MCF 10A (cell line): ENCODE measurements around the gene MYO16. TPM values are rescaled to one million over a fixed set of nuclear protein-coding genes. Genes with fewer than 3 reads are reported as not detected.

Source experiments
- BruUV-seq: library from RNA; stranded (reverse); fragments of 400-500 nt; replicated peaks from 2 replicates; lab custom pipeline; 2021; lab: Mats Ljungman, UMichigan
- CTCF ChIA-PET: fragments of 300-600 bp; sonication (Branson Sonifier 250); formaldehyde crosslinking; extraction: SDS; loops from one replicate; lab custom pipeline; 2021; ENCODE audit warnings: antibody characterized with exemption, inconsistent platforms; lab: Yijun Ruan, JAX
- POLR2A ChIA-PET: fragments of 300-600, 350-650 bp; sonication (Branson Sonifier 250); formaldehyde crosslinking; extraction: SDS; loops from one replicate; lab custom pipeline; 2020; ENCODE audit warnings: antibody characterized with exemption, inconsistent platforms; lab: Yijun Ruan, JAX
- DNase-seq: peaks from one replicate; pipeline ENCODE4 v3.0.0-alpha.2; 2018; ENCODE audit not compliant: unreplicated experiment
- H3K27ac Mint-ChIP-seq: one replicate; pipeline ENCODE4 v1.8.0; 2022; ENCODE audit warnings: mild to moderate bottlenecking, low read depth, mixed read lengths; ENCODE audit not compliant: unreplicated experiment
- H3K27me3 Mint-ChIP-seq: one replicate; pipeline ENCODE4 v1.8.0; 2022; ENCODE audit warnings: mixed read lengths; ENCODE audit not compliant: insufficient read depth, unreplicated experiment
- H3K36me3 Mint-ChIP-seq: one replicate; pipeline ENCODE4 v1.8.0; 2022; ENCODE audit warnings: mild to moderate bottlenecking, moderate library complexity, mixed read lengths; ENCODE audit not compliant: insufficient read depth, unreplicated experiment
- H3K4me1 Mint-ChIP-seq: one replicate; pipeline ENCODE4 v1.8.0; 2022; ENCODE audit warnings: mixed read lengths; ENCODE audit not compliant: insufficient read depth, unreplicated experiment
- H3K4me3 Mint-ChIP-seq: one replicate; pipeline ENCODE4 v1.8.0; 2022; ENCODE audit warnings: mild to moderate bottlenecking, moderate library complexity, mixed read lengths; ENCODE audit not compliant: unreplicated experiment
- H3K9me3 Mint-ChIP-seq: one replicate; pipeline ENCODE4 v1.8.0; 2022; ENCODE audit warnings: mixed read lengths; ENCODE audit not compliant: unreplicated experiment
- CTCF ChIP-seq: fragments of 200-600 bp; IDR thresholded peaks from one replicate; pipeline ENCODE4 v1.8.0; 2022; ENCODE audit warnings: antibody characterized with exemption, mild to moderate bottlenecking; ENCODE audit not compliant: unreplicated experiment
- intact Hi-C: fragments of 100-400 bp; cut with micrococcal nuclease; formaldehyde crosslinking; loops from 2 replicates; pipeline ENCODE4 v1.14.1; 2022
- total RNA-seq: library from RNA; stranded (reverse); gene quantifications from 2 replicates; pipeline ENCODE4 v1.2.3, GENCODE V29; 2022

Gene MYO16
- total RNA-seq, 1 experiment from 2014 or later: not detected

GRCh38 chr13:108747843-108748242 is 118.4 kb downstream of the MYO16 start:
- BruUV-seq: no TSS peak
- ChIA-PET CTCF (no interaction called here), POLR2A (interaction anchor here (0.7 kb wide), 1 partner anchor 357 kb away, joined by 3 read pairs; no protein-coding TSS in a partner anchor)
- Mint-ChIP-seq H3K4me3 (no peak overlapping the region), H3K36me3 (no peaks in the 10 kb centered on the region), H3K27me3 (peaks cover 77% of the 10 kb centered on the region), H3K4me1 (no peaks in the 10 kb centered on the region), H3K27ac (no peak overlapping the region), H3K9me3 (no peaks in the 10 kb centered on the region)
- TF ChIP-seq CTCF: no peak
- no peak for DNase-seq
- intact Hi-C loops: no loop called here

- ChIA-PET CTCF (interaction anchor here (0.6 kb wide), 2 partner anchors 13 to 22 kb away, joined by 3 to 4 read pairs; no protein-coding TSS in a partner anchor), POLR2A (interaction anchor here (0.7 kb wide), 1 partner anchor 207 kb away, joined by 3 read pairs; no protein-coding TSS in a partner anchor)
- intact Hi-C loops: no loop called here
- Mint-ChIP-seq H3K27ac (no peak overlapping the region), H3K9me3 (no peaks in the 10 kb centered on the region), H3K4me3 (no peak overlapping the region), H3K4me1 (no peaks in the 10 kb centered on the region), H3K27me3 (peaks cover 58% of the 10 kb centered on the region), H3K36me3 (no peaks in the 10 kb centered on the region)
- no TSS peak for BruUV-seq
- no peak for DNase-seq
- no peak for TF ChIP-seq CTCF
These were observed 122.9 kb downstream of the MYO16 start for GRCh38 chr13:108752276-108752675.

GRCh38 chr13:108755083-108755482 is 125.7 kb downstream of the MYO16 start:
- POLR2A ChIA-PET: no interaction called here
- TF ChIP-seq CTCF: no peak
- intact Hi-C loops: no loop called here
- Mint-ChIP-seq H3K36me3 (no peaks in the 10 kb centered on the region), H3K27me3 (peaks cover 49% of the 10 kb centered on the region), H3K27ac (no peak overlapping the region), H3K9me3 (no peaks in the 10 kb centered on the region), H3K4me1 (no peaks in the 10 kb centered on the region), H3K4me3 (no peak overlapping the region)
- no TSS peak for BruUV-seq
- CTCF ChIA-PET: no interaction called here
- DNase-seq: no peak

- Mint-ChIP-seq H3K27ac (no peak overlapping the region), H3K27me3 (peaks cover 86% of the 10 kb centered on the region), H3K4me3 (no peak overlapping the region), H3K36me3 (no peaks in the 10 kb centered on the region), H3K9me3 (no peaks in the 10 kb centered on the region), H3K4me1 (no peaks in the 10 kb centered on the region)
- no peak for TF ChIP-seq CTCF
- BruUV-seq: no TSS peak
- ChIA-PET CTCF (no interaction called here), POLR2A (no interaction called here)
- no peak for DNase-seq
- intact Hi-C loops: no loop called here
These were observed 130.7 kb downstream of the MYO16 start for GRCh38 chr13:108760129-108760528.
